Smooth muscle cell (in vitro differentiated cells): ENCODE data around the gene CATSPERZ. TPM values are rescaled to one million over a fixed set of nuclear protein-coding genes. Genes with fewer than 3 reads are reported as not detected.

ENCODE experiments used
- DNase-seq: peaks from one replicate; lab custom pipeline; 2025; ENCODE audit not compliant: unreplicated experiment; lab: John Stamatoyannopoulos, UW
- H2AFZ ChIP-seq: fragments of 200-600 bp; sonication (generic); 2 replicates; pipeline ENCODE4 v1.6.0; 2016; ENCODE audit warnings: antibody characterized with exemption, low read depth, mild to moderate bottlenecking
- H3F3A ChIP-seq: fragments of 200-600 bp; sonication (generic); 2 replicates; pipeline ENCODE4 v1.6.0; 2017; ENCODE audit warnings: antibody characterized with exemption, low read depth
- H3K27ac ChIP-seq: fragments of 200-600 bp; sonication (generic); 2 replicates; pipeline ENCODE4 v1.5.1; 2016; ENCODE audit warnings: low read depth, mild to moderate bottlenecking
- H3K27me3 ChIP-seq: fragments of 200-600 bp; sonication (generic); 2 replicates; pipeline ENCODE4 v1.6.1; 2016; ENCODE audit warnings: low read depth, mild to moderate bottlenecking
- H3K36me3 ChIP-seq: fragments of 200-600 bp; sonication (generic); 2 replicates; pipeline ENCODE4 v1.5.1; 2016; ENCODE audit warnings: low read depth
- H3K4me1 ChIP-seq: fragments of 200-600 bp; sonication (generic); 2 replicates; pipeline ENCODE4 v1.5.1; 2016; ENCODE audit warnings: low read depth
- H3K4me2 ChIP-seq: fragments of 200-600 bp; sonication (generic); 2 replicates; pipeline ENCODE4 v1.6.0; 2016; ENCODE audit warnings: mild to moderate bottlenecking
- H3K4me3 ChIP-seq: fragments of 200-600 bp; sonication (generic); 2 replicates; pipeline ENCODE4 v1.5.1; 2016; ENCODE audit warnings: mild to moderate bottlenecking
- H3K79me2 ChIP-seq: fragments of 200-600 bp; sonication (generic); 2 replicates; pipeline ENCODE4 v1.6.0; 2016; ENCODE audit warnings: low read depth, mild to moderate bottlenecking
- H3K9ac ChIP-seq: fragments of 200-600 bp; sonication (generic); 2 replicates; pipeline ENCODE4 v1.6.0; 2016; ENCODE audit warnings: low read depth
- H3K9me3 ChIP-seq: fragments of 200-600 bp; sonication (generic); replicated peaks from 2 replicates; pipeline ENCODE4 v1.5.1; 2016; ENCODE audit warnings: low read depth
- H4K20me1 ChIP-seq: fragments of 200-600 bp; sonication (generic); 2 replicates; pipeline ENCODE4 v1.6.0; 2016; ENCODE audit warnings: low read depth
- WGBS: methylation state at CpG from one replicate; pipeline ENCODE4 v1.1.7; 2016; ENCODE audit warnings: low lambda C conversion rate; 5-methylcytosine and 5-hydroxymethylcytosine counted together
- polyA plus RNA-seq: library from polyadenylated mRNA; unstranded; fragments of >200 nt; fragmentation: Nextera tagmentation; extraction: Ambion mirVana; gene quantifications from 2 replicates; pipeline ENCODE4 v1.2.1, GENCODE V29; 2016
- total RNA-seq: library from RNA; depleted of rRNA; stranded (reverse); fragments of >200 nt; gene quantifications from 2 replicates; pipeline ENCODE4 v1.2.3, GENCODE V29; 2014
- TF ChIP-seq, protein P1 (sequence below): fragments of 200-600 bp; sonication (generic); IDR thresholded peaks from 2 replicates; pipeline ENCODE4 v1.5.1; 2017; ENCODE audit warnings: borderline replicate concordance, mild to moderate bottlenecking, antibody characterized with exemption; ENCODE audit not compliant: insufficient read depth, poor library complexity, severe bottlenecking

CATSPERZ gene
- total and polyA plus RNA-seq, 2 experiments from 2014 or later = not detected

DNA sequence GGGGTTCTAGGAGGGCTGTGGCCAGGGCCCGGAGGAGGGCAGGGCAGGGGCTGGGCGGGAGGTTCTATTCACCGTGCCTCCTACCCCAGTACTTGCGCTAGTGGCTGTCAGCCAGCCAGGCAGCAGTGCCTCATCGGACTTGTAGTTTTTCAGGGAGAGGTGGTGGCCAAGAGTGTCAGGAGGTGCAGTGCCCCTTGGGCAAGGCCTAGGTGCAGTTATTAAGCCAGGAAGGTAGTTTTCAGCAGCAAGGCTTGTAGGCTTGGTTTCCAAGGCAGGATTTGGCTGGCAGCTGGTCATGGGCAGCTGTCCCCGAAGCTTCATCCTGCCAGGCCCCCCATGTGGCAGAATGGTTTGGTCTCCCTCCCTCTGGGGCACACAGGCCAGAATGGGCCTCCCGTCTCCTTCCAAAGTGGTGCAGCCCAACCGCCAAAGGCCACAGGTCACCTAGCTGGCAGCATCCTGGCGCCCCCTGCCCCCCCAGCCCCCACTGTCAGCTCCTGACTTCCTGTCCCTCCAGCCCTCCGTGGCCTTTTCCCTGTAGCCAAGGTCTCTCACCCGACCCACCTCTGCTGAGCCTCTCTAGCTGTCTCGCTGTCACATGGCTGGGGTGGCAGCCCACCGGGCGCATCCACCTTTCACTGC is 48.3 kb downstream of the CATSPERZ start:
- Histone ChIP-seq H3K9me3 (no peaks in the 10 kb centered on the region), H3K36me3 (no peaks in the 10 kb centered on the region), H3K9ac (no peak overlapping the region), H3K27me3 (no peaks in the 10 kb centered on the region), H3K79me2 (no peaks in the 10 kb centered on the region), H3K4me3 (no peak overlapping the region), H3K27ac (no peak overlapping the region), H4K20me1 (no peaks in the 10 kb centered on the region), H3K4me1 (no peaks in the 10 kb centered on the region), H2AFZ (no peak overlapping the region), H3F3A (no peaks in the 10 kb centered on the region), H3K4me2 (no peak overlapping the region)
- TF ChIP-seq, protein P1, sequence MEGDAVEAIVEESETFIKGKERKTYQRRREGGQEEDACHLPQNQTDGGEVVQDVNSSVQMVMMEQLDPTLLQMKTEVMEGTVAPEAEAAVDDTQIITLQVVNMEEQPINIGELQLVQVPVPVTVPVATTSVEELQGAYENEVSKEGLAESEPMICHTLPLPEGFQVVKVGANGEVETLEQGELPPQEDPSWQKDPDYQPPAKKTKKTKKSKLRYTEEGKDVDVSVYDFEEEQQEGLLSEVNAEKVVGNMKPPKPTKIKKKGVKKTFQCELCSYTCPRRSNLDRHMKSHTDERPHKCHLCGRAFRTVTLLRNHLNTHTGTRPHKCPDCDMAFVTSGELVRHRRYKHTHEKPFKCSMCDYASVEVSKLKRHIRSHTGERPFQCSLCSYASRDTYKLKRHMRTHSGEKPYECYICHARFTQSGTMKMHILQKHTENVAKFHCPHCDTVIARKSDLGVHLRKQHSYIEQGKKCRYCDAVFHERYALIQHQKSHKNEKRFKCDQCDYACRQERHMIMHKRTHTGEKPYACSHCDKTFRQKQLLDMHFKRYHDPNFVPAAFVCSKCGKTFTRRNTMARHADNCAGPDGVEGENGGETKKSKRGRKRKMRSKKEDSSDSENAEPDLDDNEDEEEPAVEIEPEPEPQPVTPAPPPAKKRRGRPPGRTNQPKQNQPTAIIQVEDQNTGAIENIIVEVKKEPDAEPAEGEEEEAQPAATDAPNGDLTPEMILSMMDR = no peak
- no peak for DNase-seq
- WGBS = 78% methylated on average over 10 of the region's 14 CpGs

DNA sequence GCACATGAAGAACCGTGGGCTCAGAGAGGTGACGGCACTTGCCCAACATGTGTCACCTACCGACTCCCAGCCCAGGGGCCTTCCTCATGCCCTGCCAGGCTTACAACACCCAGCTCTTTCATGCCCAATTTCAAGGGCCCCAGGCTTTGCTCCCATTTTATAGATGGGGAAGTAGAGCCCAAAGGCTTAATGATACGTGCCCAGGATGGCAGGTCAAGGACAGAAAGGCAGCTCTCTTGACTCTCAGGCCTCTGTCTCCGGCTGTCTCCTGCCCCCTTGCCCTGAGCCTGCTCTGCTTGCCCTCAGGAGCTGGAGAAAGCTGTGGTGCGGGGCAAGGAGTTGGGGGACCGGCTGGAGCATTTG is 48.8 kb downstream of the CATSPERZ start:
- Histone ChIP-seq H3K4me3 (no peak overlapping the region), H3K79me2 (no peaks in the 10 kb centered on the region), H3K9me3 (no peaks in the 10 kb centered on the region), H3F3A (no peaks in the 10 kb centered on the region), H3K4me1 (no peaks in the 10 kb centered on the region), H3K27me3 (no peaks in the 10 kb centered on the region), H3K27ac (no peak overlapping the region), H3K9ac (no peak overlapping the region), H3K36me3 (no peaks in the 10 kb centered on the region), H4K20me1 (no peaks in the 10 kb centered on the region), H3K4me2 (no peak overlapping the region), H2AFZ (no peak overlapping the region)
- DNase-seq = no peak
- TF ChIP-seq, protein P1 = no peak
- 93% methylated on average over 7 of the region's 7 CpGs for WGBS

DNA sequence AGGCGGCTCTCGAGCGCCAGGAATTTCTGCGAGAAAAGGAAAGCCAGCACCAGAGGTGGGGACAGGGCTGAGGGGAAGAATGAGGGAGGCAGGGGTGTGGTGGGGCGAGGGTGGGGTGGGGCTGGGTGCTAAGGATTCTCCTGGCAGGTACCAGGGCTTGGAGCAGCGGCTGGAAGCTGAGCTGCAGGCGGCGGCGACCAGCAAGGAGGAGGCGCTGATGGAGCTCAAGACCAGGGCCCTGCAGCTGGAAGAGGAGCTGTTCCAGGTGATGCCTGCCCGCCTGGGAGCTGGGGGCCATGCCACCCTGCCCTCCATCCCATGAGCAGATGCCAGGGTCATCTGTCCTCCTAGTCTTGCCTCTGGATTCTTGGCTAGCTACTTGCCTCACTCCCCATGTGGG is 49.2 kb downstream of the CATSPERZ start:
- Histone ChIP-seq H3K4me1 (no peaks in the 10 kb centered on the region), H3K79me2 (no peaks in the 10 kb centered on the region), H3K4me3 (no peak overlapping the region), H3K36me3 (no peaks in the 10 kb centered on the region), H2AFZ (no peak overlapping the region), H3K9me3 (no peaks in the 10 kb centered on the region), H3K9ac (no peak overlapping the region), H3F3A (no peaks in the 10 kb centered on the region), H3K27me3 (no peaks in the 10 kb centered on the region), H3K27ac (no peak overlapping the region), H4K20me1 (no peaks in the 10 kb centered on the region), H3K4me2 (no peak overlapping the region)
- TF ChIP-seq, protein P1 = no peak
- 88% methylated on average over 11 of the region's 11 CpGs for WGBS
- no peak for DNase-seq

DNA sequence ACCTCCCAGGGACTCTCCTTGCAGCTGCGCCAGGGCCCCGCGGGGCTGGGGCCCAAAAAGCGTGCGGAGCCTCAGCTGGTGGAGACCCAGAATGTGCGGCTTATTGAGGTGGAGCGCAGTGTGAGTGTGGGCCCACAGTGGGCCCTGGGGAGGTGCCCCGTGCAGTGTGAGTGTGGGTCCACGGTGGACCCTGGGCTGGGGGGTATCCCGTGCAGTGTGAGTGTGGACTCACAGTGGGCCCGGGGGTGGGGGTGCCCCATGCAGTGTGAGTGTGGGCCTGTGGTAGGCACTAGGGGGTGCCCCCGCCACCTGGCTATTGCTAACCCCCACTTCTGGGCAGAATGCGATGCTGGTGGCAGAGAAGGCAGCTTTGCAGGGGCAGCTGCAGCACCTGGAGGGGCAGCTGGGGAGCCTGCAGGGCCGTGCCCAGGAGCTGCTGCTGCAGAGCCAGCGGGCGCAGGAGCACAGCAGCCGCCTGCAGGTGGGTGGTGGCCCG is 51.0 kb downstream of the CATSPERZ start:
- 93% methylated on average over 17 of the region's 18 CpGs for WGBS
- no peaks in the 10 kb centered on the region for H3K9me3 ChIP-seq
- H3K27me3 ChIP-seq = no peaks in the 10 kb centered on the region
- DNase-seq = no peak
- no peak overlapping the region for H3K9ac ChIP-seq
- no peak overlapping the region for H2AFZ ChIP-seq
- H3K36me3 ChIP-seq = no peaks in the 10 kb centered on the region
- no peaks in the 10 kb centered on the region for H4K20me1 ChIP-seq
- peaks cover 8% of the 10 kb centered on the region for H3F3A ChIP-seq
- H3K79me2 ChIP-seq = no peaks in the 10 kb centered on the region
- TF ChIP-seq, protein P1 = no peak
- peaks cover 6% of the 10 kb centered on the region for H3K4me1 ChIP-seq
- H3K27ac ChIP-seq = no peak overlapping the region
- H3K4me3 ChIP-seq = no peak overlapping the region
- no peak overlapping the region for H3K4me2 ChIP-seq
